Right hindlimb (tissue), 1 donor: ENCODE data around the gene DHRS13.
A peak's percentile ranks its signal among the peaks of the same experiment; 100 is the strongest.
"Not testable (repeated sequence)": the region's sequence is repeated elsewhere in the genome, so short reads cannot be mapped to it uniquely, and the experiment has no call there.

ENCODE experiments used
- DNase-seq: peaks from one replicate; pipeline ENCODE4 v3.0.0-alpha.2; 2018

The DHRS13 gene

DNA sequence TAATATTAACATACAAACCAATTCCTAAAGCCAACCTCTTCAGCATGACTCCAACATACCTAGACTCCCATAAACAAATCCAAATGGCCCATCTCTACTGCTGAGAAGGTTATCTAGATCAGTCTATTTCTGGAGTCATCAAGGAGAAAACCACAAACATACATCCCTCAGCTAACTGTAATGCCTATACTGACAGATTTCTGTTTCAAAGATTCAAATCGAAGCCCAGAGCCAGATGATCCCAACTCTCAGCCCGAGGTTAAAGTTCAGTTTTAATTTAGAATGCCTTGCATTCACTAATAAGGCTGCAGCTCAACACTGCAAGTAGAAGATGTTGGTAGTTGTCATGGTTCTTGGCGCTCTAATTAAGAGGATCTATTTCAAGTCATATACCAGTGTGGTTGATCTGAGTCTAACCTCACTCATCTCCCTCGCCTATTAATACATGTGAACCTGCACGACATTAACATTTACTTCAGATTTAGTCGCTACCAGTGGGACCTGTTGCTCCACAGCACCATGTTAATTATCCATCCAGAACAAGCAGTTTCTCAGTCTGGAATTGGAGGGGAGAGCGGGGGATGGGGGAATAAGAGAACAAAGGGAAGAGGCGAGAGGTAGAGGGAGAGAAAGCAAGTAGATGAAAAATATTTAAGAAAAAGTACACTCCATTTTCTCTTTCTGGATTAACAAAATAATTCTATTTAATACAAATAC is 33.0 kb upstream of the DHRS13 start:
- DNase-seq: no peak

DNA sequence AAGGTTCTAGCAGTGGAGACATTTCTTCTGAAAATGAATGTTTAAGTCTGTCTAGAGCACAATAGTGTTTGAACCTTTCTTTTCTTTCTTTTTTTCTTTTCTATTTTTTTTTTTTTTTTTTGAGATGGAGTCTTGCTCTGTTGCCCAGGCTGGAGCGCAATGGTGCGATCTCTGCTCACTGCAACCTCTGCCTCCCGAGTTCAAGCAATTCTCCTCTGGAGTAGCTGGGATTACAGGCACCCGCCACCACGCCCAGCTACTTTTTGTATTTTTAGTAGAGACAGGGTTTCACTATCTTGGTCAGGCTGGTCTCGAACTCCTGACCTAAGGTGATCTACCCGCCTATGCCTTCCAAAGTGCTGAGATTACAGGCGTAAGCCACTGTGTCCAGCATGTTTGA is 31.6 kb upstream of the DHRS13 start:
- DNase-seq: not testable (repeated sequence)

DNA sequence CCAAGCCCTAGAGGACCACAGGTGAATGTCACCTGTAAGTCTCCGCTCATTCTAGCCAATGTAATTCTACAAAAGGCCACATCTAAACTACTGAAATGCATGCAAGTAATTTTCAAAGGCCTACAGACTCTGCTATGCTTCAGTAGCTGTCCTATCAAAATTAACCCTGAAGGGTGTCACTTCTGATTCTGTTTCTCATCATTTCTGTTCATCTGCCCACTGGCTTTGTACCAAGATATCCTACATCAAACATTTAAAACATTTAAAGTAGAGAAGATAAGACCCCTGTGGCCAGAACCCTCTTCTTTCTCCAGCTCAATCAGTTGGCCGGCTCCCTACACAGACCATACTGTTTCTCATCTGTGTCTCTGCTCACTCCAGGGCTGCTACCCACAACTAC is 26.9 kb upstream of the DHRS13 start:
- no peak for DNase-seq

DNA sequence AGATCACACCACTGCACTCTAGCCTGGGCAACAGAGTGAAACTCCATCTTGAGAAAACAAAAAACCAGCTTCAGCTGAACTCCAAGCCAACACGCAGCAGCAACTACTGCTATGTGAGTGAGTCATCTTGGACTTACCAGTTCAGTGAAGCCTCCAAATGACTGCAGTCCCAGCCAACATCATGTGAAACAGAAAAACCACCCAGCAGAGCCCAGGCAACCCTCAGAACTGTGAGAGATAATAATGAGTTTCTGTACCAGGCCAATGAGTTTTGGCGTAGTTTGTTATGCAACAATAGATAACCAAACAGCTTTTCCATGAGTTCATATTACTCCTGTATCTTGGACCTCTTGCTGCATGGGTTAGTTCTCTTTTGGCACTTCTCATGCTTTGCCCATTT is 25.2 kb upstream of the DHRS13 start:
- DNase-seq: no peak

DNA sequence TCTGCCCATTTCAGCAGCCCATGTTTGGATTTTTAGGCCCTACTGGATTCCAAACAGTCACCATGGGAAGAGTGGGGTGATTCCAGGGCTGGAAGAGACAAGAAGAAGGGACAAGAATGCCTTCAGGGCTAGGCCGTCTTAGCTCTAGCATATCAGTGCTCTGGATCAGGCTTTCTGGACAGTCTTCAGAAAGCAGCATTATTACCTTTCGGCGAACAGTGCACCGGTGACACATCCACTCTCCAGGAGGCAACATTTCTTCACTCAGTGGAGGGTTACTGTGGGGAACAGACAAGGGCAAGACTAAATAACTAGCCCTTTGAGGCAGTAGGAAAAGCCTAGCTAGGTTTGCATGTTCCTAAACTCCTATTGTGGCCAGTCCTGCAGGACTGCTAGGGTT is 23.9 kb upstream of the DHRS13 start:
- no peak for DNase-seq

DNA sequence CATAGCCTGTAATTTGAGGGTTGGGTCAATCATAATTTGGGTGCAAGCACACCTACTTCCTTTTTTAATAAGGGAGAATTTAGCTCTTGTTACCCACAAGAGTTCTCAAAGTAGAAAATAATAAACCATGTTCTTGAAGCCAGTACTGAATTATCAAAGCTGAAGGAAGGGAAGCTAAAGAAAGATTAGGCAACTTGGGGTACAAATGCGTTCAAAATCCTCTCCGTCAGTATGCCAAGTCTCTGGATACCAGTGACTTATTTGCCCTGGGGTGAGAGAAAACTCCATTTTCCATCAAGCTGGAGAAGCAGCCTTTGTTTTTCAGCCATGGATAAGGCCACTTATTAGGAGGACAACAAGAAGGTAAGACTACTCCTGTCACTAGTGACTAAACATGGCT is 23.5 kb upstream of the DHRS13 start:
- no peak for DNase-seq

DNA sequence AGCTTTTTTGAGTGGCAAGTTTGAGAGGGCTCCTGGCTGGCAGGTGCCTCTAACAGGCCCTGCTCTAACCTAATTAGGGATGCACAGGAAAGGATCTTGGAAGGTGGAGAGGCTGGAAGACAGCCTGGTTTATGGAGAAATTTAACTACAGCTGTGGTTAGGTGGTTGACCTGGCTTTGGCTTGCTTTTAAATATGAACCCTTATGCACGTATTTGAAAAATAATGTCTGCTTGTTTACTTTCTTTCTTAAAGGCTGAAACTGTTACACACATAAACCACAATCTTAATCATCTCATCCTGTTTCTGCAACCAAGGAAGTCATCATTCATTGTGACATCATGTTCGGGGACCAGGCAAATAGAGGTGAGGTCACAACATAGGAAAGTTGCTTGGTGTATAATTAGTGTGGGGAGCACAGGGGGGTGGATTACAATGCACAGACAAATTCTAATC is 23.1 kb upstream of the DHRS13 start:
- DNase-seq: no peak

DNA sequence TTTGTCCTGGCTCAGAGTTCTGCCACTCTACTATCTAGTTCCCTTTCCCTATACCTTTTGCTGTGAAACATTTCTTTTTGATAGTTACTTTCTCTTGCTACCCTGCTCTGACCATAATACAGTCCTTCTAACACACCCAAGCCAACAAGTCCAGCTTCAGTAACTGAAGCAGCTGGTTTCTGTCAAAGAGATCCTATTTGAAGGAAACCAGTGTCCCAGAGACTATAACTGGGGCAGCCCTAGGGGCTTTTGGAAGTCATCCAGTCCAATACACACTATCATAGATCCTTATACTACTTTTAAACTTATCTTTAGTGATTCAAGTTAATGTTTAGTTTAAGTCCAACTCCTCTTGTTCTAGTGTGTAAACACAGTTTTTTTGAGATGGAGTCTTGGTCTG is 17.3 kb upstream of the DHRS13 start:
- DNase-seq: no peak

DNA sequence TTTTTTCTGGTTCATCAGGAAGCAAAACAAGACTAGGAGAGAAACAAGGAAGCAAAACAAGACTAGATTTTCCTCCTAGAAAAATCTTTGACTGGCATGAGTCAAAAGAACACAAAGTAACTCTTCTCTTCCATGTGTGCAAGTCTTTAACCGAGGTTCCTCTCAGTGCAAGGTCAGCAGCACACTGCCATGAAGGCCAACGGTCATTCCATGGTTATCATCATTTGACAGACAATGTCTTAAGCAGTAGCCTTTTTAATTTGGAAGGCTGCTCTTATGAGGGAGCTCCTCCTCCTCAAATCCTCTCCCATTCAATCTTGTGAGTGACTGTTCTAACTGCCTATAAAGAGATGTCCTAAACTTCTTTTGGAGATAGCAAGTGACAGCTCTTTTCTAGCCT is 15.4 kb upstream of the DHRS13 start:
- DNase-seq: no peak

DNA sequence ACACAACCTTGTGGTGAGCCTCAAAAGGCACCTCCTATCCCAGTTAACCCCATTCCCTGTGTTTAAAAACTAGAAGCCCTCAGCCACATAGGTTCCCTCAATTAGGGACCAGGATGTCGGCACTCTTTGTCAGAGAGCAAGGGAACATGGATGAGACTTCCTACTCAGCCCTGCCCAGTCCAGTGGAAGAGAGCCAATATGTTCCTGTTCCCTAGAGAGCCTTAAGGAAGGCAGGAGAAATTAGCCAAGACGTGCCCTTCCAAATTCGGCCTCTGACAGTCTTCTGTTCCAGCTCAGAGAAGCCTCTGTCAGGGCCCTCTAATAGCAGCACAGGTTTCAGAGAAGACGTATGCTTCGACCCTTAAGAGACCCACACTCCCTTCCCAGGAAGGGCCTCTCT is 14.6 kb upstream of the DHRS13 start:
- DNase-seq: no peak

DNA sequence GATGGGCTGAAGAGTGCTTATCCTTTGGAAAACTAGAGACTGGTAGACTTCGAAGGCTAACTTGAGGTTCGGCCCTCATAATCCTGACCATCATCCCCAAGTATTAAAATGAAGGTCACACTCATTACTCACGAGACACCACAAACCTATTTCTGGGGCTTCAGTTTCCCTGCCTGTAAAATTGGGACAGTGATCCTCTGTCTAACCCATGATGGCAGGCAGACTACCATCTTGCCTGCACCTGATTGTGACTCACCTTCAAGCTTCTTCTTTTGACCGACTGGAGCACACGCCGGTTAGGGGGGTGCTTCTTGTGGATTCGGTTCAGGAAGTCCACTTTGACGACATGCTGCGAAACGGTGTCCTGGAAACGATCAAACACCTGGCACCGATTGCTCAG is 14.2 kb upstream of the DHRS13 start:
- DNase-seq: no peak

DNA sequence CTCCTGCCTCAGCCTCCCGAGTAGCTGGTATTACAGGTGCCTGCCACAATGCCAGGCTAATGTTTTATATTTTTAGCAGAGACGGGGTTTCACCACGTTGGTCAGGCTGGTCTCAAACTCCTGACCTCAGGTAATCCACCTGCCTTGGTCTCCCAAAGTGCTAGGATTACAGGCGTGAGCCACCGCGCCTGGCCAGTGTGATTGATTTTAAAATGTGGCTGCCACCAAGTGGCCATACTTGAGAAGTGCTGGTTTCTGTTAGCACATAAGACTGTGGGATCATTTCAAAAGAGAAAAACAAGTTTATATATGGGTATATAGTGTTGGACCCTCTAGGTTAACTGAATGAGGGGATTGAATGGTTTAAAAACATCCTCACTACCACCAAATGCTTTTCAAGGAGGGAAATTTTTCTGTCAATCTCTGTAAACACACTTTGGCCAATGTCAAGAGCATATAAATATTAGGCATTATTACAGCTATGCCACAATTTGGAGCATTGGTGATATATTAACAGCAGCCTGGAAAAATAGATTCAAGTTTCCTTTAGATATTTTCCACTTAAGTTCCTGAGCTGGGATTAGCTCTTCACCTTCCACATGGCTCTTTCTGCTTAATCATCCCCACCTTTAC is 13.5 kb upstream of the DHRS13 start:
- peak; percentile 36 for DNase-seq

DNA sequence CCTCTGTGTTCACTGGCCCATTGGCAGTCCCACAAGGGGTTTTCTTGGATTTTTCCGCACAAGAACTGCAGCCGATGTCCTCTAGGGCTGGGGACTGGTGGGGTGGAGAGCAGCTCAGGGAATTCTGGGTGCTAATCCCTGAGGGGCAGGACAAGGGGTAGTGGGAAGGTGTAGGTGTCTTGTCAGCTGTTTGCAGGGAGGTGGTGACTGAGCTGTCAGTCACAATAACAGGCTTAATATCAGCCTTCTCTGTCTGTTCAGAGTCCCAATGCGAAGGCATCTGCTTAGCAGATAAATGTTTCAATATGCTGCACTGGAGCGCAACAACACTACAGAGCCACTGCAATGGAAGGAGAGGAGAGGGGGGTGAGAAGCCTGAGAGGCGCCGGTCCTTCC is 10.1 kb upstream of the DHRS13 start:
- no peak for DNase-seq

DNA sequence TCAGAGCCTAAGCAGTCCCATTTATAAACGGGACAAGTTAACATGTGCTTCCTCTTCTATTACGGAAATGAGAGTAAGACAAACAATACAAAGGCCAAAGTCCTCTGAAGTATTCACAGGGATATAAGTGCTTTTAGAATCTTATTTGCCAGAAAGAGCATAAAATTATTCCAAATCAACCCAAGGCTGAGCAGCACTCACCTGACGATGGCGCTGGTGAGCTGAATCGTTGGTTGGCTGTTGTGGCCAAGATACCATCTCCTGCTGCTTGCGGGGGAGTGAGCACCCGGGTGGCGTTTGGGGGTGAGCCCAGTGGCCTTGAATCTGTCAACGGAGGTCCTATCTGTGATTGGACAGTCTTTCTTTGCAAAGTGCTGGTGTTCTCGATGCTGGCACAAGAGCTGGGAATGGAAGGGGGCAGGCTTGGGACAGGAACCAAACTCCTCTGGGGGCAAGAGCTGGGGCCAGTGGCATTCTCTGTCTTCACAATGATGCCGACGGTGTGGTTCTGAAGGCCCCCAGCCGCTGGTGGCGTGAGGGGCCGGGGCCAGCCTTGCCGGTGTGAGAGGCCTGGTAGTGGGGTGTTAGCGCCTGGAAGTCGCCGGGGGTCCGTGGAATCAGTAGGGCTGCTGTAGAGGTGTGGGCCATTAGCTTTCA is 9.5 kb upstream of the DHRS13 start:
- DNase-seq: no peak

DNA sequence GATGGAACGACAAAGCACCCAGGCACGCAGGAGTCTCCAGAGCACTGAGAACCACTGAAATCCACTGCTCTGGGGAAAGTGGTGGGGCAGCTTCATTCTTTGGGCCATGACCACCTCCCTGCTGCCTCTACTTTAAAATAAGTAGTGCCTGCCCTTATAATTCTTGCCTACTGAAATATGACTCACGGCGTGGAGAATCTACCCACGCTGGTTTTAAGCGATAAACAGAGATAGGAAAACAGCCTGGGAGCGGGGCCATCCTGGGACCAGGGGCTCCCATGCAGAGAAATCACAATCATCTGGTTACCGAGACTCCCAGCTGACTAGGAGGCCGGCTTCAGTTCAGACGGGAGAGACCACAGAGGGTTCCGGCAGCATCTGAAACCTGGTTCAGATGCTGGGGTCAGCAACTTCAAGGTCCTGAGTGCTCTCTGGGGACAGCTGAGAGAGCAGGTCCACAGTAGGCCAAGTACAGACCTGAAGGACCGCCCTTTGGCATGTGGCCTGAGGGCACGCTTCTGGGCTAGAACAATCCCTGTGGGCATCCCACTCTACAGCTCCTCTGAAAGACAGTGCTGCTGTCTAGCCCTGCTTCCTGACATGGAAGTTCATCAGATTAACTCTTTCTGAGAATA is 8.6 kb upstream of the DHRS13 start:
- DNase-seq: no peak

DNA sequence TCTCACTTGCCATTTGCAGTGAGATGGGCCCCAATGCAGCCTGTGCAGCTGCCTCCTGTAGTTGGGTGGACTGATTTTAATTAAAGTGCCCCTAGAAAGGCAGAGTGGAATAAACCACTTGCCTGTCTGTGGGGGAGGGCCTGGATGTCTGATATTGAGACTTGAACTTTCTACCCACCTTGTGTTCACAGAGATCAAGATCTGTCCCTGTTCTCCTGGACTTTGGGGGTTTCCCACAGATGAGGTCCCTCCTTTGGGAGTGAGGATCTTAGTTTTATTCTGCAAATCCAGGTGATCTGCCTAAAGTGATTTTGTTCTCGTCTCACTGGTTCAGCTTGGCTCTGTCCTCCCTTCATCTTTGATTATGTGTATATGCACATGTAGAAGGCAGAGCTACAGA is 7.7 kb upstream of the DHRS13 start:
- DNase-seq: no peak

DNA sequence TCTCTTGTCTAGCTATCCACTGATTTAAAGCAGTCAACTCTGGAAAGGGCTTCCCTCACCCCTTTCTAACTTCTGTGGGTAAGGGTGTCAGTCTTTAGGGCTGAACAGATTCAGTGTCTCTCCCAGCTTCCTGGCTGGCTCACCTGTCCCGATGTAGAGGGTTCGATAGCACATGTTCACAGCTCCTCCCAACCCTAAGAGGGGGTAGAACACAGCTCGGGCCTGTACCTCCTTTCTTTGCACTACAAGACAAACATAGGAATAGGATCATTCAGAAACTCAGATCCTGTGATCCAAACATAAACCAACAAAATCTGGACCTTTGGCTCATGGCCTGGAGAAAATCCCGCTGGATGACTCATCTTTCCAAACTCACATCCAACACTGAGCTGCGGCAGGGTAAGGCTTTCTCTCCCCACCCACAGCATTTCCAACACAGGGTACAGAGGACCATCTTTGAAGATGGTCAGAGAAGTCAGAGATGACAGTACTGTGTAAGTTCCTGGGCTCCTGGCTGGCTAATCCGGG is 5.8 kb upstream of the DHRS13 start:
- peak; percentile 53 for DNase-seq

DNA sequence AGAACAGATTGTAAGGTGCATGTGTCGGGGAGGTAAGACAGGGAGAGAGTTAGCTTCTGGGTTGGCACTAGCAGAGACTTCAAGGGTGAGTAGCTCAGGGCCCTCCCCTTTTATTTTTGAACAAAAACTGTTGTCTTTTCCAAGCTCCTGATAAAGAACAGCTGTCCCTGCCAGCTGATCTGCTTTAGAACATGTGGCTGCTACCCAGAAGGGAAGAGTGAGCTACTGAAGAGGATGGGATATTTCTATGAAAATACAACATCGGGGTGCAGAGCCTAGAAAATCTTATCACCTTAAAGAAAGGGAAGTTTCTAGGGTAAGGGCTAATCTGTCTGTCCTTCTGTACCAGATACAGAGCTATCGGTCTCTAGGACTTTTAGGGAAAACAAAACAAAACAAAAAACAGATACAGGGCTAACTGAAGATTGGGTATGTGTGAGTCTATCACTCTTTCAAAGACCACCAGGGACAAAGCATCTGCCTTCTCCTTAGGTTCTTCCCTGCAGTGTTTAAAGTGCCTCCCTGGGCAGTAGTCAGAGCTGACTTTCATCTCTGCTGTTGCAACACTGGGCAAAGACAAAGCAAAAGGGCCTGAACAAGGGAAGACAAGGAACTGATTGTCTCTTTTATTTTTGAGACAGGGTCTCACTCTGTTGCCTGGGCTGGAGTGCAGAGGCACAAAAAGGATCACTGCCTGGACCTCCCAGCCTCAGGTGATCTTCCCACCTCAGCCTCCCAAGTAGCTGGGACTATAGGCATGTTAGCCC is 5.0 kb upstream of the DHRS13 start:
- no peak for DNase-seq

DNA sequence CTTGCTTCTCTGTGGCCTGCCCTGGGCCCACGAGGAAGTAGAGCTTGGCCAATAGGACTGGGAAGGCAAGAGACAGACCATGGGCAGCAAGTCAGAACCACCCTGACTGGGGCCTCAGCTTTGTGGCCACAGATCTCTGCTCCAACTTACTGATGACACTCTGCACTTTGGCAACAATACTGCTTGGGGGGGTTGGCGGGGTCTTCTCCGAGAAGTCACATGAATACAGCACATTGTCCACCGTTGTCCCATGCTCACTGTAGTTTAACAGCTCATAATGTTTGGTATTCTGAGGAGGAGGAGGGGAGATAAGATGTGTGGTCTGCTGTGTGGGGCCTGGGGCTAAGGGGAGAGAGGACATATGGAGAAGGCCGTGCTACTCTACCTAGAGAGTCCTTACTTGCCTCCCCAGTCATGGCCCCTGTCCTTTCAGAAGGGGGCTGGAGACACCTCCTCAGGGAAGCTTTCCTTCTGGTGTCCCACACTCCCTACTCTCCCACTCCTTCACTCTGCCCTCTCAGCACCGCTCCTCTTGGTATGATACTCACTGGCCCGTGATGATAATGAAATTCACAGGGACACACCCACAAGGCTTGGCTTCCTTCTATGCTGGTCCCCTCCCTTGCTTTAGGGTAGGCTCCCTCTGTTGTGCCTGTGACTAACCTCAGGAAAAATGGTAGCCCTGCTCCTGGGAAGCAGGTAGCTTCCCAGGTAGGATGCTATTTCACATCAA is 4.0 kb upstream of the DHRS13 start:
- DNase-seq: no peak

DNA sequence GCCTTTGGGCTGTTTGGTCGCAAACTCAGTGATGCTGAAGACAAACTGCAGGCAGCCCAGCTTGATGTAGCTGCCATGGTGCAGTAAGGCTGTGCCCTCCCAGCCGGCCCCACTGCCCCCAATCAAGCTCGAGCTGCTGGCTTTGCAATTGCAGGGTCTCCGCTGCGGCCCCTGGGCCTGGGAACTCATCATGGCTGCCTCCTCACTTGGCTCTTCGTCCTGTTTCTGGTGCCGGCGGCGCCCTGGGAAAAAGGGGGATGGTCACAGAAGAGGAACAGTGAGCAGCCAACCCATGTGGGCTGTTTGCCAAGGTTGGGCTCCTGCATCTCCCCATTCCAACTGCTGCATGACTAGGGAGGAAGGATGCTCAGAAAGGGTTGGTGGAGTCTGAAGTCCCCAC is 3.4 kb upstream of the DHRS13 start:
- DNase-seq: no peak

DNA sequence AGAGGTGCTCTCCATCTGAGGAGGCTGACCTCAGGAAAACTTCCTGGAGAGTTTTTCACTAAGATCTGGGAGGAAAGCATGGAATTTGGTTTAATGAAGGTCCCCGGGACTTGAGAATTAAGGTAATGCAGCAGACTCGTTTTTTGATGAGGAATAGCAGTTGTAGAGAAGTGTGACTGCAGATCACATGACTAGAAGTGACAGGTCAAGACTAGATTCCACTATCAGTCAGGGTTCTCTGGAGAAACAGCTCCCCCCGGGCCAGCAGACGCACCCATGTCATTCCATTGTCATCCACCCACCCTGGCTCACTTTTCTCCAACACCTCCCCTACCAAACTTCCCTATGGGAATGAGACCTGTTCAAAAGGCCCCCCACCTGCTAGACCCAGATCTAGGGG is 1.9 kb upstream of the DHRS13 start:
- DNase-seq: no peak

DNA sequence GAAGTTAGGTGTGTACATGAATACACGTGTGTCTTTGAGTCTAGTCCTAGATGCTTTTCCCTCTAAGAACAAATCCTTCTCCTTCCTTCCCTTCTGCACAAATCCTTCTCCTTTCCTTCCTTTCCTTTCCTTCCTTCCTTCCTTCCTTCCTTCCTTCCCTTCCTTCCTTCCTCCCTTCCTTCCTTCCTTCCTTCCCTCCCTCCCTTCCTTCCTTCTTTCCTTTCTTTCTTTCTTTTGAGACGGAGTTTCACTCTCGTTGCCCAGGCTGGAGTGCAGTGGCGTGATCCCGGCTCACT is 615 bp upstream of the DHRS13 start:
- not testable (repeated sequence) for DNase-seq
